GM08714 (cell line): ENCODE results near the gene DPEP3.
"Not testable (repeated sequence)": the region's sequence is repeated elsewhere in the genome, so short reads cannot be mapped to it uniquely, and the experiment has no call there.

Source experiments
- H3K4me3 ChIP-seq: fragments of 200-500 bp; sonication (Bioruptor generic); 2 replicates; pipeline ENCODE4 v1.5.1; 2014; ENCODE audit warnings: mild to moderate bottlenecking, low read length, inconsistent platforms
- ZNF274 ChIP-seq: IDR thresholded peaks from 2 replicates; pipeline ENCODE4 v1.6.1; 2012; ENCODE audit warnings: mild to moderate bottlenecking, low read depth, low read length

The DPEP3 gene

GRCh38 chr16:67979955-67980678, at the start of gene DPEP3:
TSS of gene DPEP3 (minus strand) at chr16:67980499. CDS start at chr16:67980380, 119 bp downstream.
- H3K4me3 ChIP-seq, result no peak within 1 kb of the TSS
- no peak for TF ChIP-seq ZNF274

GRCh38 chr16:68028996-68029395, 48.7 kb upstream of the DPEP3 start:
- no peak for TF ChIP-seq ZNF274

GRCh38 chr16:68022728-68023537, 42.6 kb upstream of the DPEP3 start, which contains the start of the genes DDX28 and DUS2:
TSS of gene DDX28 (minus strand) at chr16:68023232. CDS start at chr16:68023202, 30 bp downstream.
TSS of gene DUS2 (plus strand) at chr16:68023284. CDS start at chr16:68038024, 14,740 bp downstream.
- TF ChIP-seq ZNF274, result no peak
- peak within 1 kb of the TSS; percentile 88 for H3K4me3 ChIP-seq

More at GRCh38 chr16:68028996-68029395, 48.7 kb upstream of the DPEP3 start:
- H3K4me3 ChIP-seq, result no peak overlapping the region

- peak overlapping the region; percentile 88 for H3K4me3 ChIP-seq
- no peak for TF ChIP-seq ZNF274
These were observed 42.0 kb upstream of the DPEP3 start for GRCh38 chr16:68022278-68022727.

GRCh38 chr16:68021490-68021889, 41.2 kb upstream of the DPEP3 start:
- TF ChIP-seq ZNF274, result no peak
- H3K4me3 ChIP-seq, result no peak overlapping the region; the same call in 1 of the 2 replicates

- H3K4me3 ChIP-seq, result no peak overlapping the region
- TF ChIP-seq ZNF274, result no peak
These were observed 38.9 kb upstream of the DPEP3 start for GRCh38 chr16:68019167-68019680.

GRCh38 chr16:68015681-68016080, 35.4 kb upstream of the DPEP3 start, which contains the start of gene DPEP2NB:
TSS of gene DPEP2NB (minus strand) at chr16:68015911. CDS start at chr16:68015770, 141 bp downstream.
- no peak within 1 kb of the TSS for H3K4me3 ChIP-seq
- TF ChIP-seq ZNF274, result no peak

GRCh38 chr16:68013440-68013839, 33.1 kb upstream of the DPEP3 start:
- H3K4me3 ChIP-seq, result no peak overlapping the region
- TF ChIP-seq ZNF274, result no peak

GRCh38 chr16:68009872-68010271, 29.6 kb upstream of the DPEP3 start:
- H3K4me3 ChIP-seq, result not testable (repeated sequence)

GRCh38 chr16:68009157-68009735, 28.9 kb upstream of the DPEP3 start:
- no peak overlapping the region for H3K4me3 ChIP-seq
- TF ChIP-seq ZNF274, result no peak

- no peak overlapping the region for H3K4me3 ChIP-seq
- no peak for TF ChIP-seq ZNF274
These were observed 25.5 kb upstream of the DPEP3 start for GRCh38 chr16:68005786-68006286.

- no peak for TF ChIP-seq ZNF274
- no peak overlapping the region for H3K4me3 ChIP-seq
These were observed 24.9 kb upstream of the DPEP3 start for GRCh38 chr16:68005211-68005610.

- TF ChIP-seq ZNF274, result no peak
These were observed 22.7 kb upstream of the DPEP3 start for GRCh38 chr16:68003031-68003430.

GRCh38 chr16:68000450-68000849, 20.2 kb upstream of the DPEP3 start:
- no peak for TF ChIP-seq ZNF274
- H3K4me3 ChIP-seq, result no peak overlapping the region

More at GRCh38 chr16:68003031-68003430, 22.7 kb upstream of the DPEP3 start:
- no peak overlapping the region for H3K4me3 ChIP-seq
